Adrenal gland (tissue), 12 donors: ENCODE data around the gene NOP53. TPM values are rescaled to one million over a fixed set of nuclear protein-coding genes. Genes with fewer than 3 reads are reported as not detected.

Experiments
- DNase-seq, 7 donors: peaks; one replicate each; pipeline ENCODE4 v3.0.0-alpha.2; 2019 to 2020
- H3K27ac ChIP-seq, 5 donors: fragments of 200-600 bp; sonication (generic) in 4 of 5; 1 replicate in 3 of 5; 2 replicates in 2 of 5; pipeline versions ENCODE4 v1.5.1 to v1.8.0; 2016 to 2020; ENCODE audit warnings: mild to moderate bottlenecking in 1 of 5
- H3K27me3 ChIP-seq: fragments of 200-600 bp; 2 replicates; pipeline ENCODE4 v1.8.0; 2021
- H3K36me3 ChIP-seq, 2 donors: fragments of 200-600 bp; replicated peaks in 1 of 2; 1 replicate in 1 of 2; 2 replicates in 1 of 2; pipeline versions ENCODE4 v1.5.1 to v1.8.0; 2018 to 2022
- H3K4me1 ChIP-seq, 2 donors: fragments of 200-600 bp; replicated peaks in 1 of 2; 1 replicate in 1 of 2; 2 replicates in 1 of 2; pipeline versions ENCODE4 v1.5.1 to v1.8.0; 2018 to 2021
- H3K4me3 ChIP-seq, 4 donors: fragments of 200-600 bp; sonication (generic) in 3 of 4; one replicate each; pipeline ENCODE4 v1.5.1; 2016 to 2018
- H3K9me3 ChIP-seq, 3 donors: fragments of 200-600 bp; sonication (generic) in 1 of 3; replicated peaks in 1 of 3; 1 replicate in 2 of 3; 2 replicates in 1 of 3; pipeline versions ENCODE4 v1.5.1 to v1.8.0; 2016 to 2021
- POLR2A ChIP-seq, 2 donors: fragments of 450-650 bp; IDR thresholded peaks; one replicate each; pipeline ENCODE4 v1.6.1; 2017; ENCODE audit warnings: antibody characterized with exemption in 2 of 2, mild to moderate bottlenecking in 2 of 2, moderate library complexity in 1 of 2
- WGBS, 4 donors: extraction: QIAGEN DNeasy Blood & Tissue Kit in 2 of 4; methylation state at CpG; one replicate each; pipeline versions ENCODE4 v1.1.5 to v1.1.7; 2013 to 2017; 5-methylcytosine and 5-hydroxymethylcytosine counted together
- intact Hi-C, 2 donors: fragments of 100-400 bp; cut with DNase I; formaldehyde crosslinking; loops; one replicate each; pipeline versions ENCODE4 v1.14.1 to v1.15.0; 2022 to 2023
- polyA plus RNA-seq, 3 donors: library from polyadenylated mRNA; stranded (reverse); fragments of 200-250 nt in 2 of 3; fragments of 350-450 nt in 1 of 3; fragmentation: Illumina TruSeq in 1 of 3; extraction: RNeasy Lipid Tissue Mini Kit (QIAGEN cat#74804) in 1 of 3; gene quantifications; one replicate each; pipeline ENCODE4 v1.2.3, GENCODE V29; 2013 to 2014
- small RNA-seq, 2 donors: library from RNA; depleted of rRNA; stranded (forward); fragments of <200 nt; gene quantifications; one replicate each; pipeline ENCODE3, GENCODE V24; 2016
- total RNA-seq, 9 donors: library from RNA; depleted of rRNA in 4 of 9; stranded (reverse); fragments of >200 nt in 4 of 9; fragments of 120-200 nt in 1 of 9; fragmentation: NEBNext Ultra II Directional in 1 of 9; extraction: Animal tissue kit (Norgen Biotek cat#: 25700) in 1 of 9; gene quantifications; one replicate each; pipeline versions ENCODE4 v1.1.0 to v1.2.4, GENCODE V29; 2013 to 2023
- TF ChIP-seq, protein P1 (sequence below), 6 experiments: fragments of 450-650 bp in 4 of 6; fragments of 200-600 bp in 2 of 6; sonication (generic) in 1 of 6; IDR thresholded peaks; 1 replicate in 5 of 6; 2 replicates in 1 of 6; pipeline versions ENCODE4 v1.5.1 to v1.8.0; 2016 to 2021; ENCODE audit warnings: antibody characterized with exemption in 6 of 6, mild to moderate bottlenecking in 2 of 6, moderate library complexity in 1 of 6
- donor health status: healthy with polysubstance abuse.
- donor health status: Bipolar disorder and iron deficiency.
- donor health status: DM: yes; HTN: yes; CAD: no.
- donor health status: DM: no; HTN: no; CAD: no.
- donor health status: DM: no; HTN: no; CAD: no.
- donor health status: DM: yes; HTN: yes; CAD: no.

The NOP53 gene
- total and polyA plus RNA-seq, 12 donors, result 118 to 420 (median 325) TPM

DNA sequence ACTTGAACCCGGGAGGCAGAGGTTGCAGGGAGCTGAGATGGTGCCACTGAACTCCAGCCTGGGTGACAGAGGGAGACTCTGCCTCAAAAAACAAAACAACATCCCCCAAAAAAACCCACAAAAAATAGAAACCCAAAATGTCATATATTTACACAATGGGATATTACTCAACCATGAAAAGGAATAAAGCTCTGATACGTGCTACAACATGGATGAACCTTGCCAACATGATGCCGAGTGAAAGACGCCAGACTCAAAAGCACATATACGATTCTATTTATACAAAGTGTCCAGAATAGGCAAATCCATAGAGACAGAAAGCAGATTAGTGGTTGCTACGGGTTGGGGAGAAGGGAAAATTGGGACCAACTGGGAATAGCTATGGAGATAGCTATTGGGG is 61.1 kb downstream of the NOP53 start:
- TF ChIP-seq POLR2A (IDR thresholded peaks at IDR 0.05), result no peak
- TF ChIP-seq, protein P1, sequence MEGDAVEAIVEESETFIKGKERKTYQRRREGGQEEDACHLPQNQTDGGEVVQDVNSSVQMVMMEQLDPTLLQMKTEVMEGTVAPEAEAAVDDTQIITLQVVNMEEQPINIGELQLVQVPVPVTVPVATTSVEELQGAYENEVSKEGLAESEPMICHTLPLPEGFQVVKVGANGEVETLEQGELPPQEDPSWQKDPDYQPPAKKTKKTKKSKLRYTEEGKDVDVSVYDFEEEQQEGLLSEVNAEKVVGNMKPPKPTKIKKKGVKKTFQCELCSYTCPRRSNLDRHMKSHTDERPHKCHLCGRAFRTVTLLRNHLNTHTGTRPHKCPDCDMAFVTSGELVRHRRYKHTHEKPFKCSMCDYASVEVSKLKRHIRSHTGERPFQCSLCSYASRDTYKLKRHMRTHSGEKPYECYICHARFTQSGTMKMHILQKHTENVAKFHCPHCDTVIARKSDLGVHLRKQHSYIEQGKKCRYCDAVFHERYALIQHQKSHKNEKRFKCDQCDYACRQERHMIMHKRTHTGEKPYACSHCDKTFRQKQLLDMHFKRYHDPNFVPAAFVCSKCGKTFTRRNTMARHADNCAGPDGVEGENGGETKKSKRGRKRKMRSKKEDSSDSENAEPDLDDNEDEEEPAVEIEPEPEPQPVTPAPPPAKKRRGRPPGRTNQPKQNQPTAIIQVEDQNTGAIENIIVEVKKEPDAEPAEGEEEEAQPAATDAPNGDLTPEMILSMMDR (IDR thresholded peaks at IDR 0.05), result no peak
- Histone ChIP-seq H3K36me3 (no peaks in the 10 kb centered on the region), H3K4me3 (no peak overlapping the region), H3K4me1 (no peaks in the 10 kb centered on the region), H3K27me3 (no peaks in the 10 kb centered on the region), H3K27ac (no peak overlapping the region), H3K9me3 (no peaks in the 10 kb centered on the region)
- no peak for DNase-seq
- intact Hi-C loops, result no loop called here
- WGBS, 4 donors, result 82 to 89% (median 84%) methylated on average over 6 of the region's 6 CpGs

Small RNAs within 50 kb of the gene (small RNA-seq; reads per million reads assigned to genes)
- gene AC008745.1 (0 reads per million in 2 donors), gene SNORD23 (0 reads per million in 2 donors)

Other genes starting within 250 kb of the NOP53 start
- gene NAPA, start 230.5 kb upstream of the NOP53 start, total RNA-seq, result 100 to 1,000 TPM; 122 to 481 (median 265) TPM
- 100 to 1,000 TPM; 200 to 283 (median 244) TPM for gene NAPA, start 230.5 kb upstream of the NOP53 start, polyA plus RNA-seq
- gene ZNF541, start 172.4 kb upstream of the NOP53 start, total RNA-seq, result 10 to 100 TPM in 3 of 9 donors, 1 to 10 TPM in 4, under 1 TPM in 2; 0.18 to 14.0 (median 4.0) TPM
- gene ZNF541, start 172.4 kb upstream of the NOP53 start, polyA plus RNA-seq, result 10 to 100 TPM in 2 of 3 donors, under 1 TPM in 1; 0.18 to 14.5 (median 11.6) TPM
- 10 to 100 TPM in 4 of 9 donors, 1 to 10 TPM in 5; 1.8 to 16.8 (median 6.7) TPM for gene BICRA, start 136.4 kb upstream of the NOP53 start, total RNA-seq
- gene BICRA, start 136.4 kb upstream of the NOP53 start, polyA plus RNA-seq, result 10 to 100 TPM in 2 of 3 donors, 1 to 10 TPM in 1; 4.3 to 24.6 (median 14.5) TPM
- 100 to 1,000 TPM in 6 of 9 donors, 10 to 100 TPM in 2, 1 to 10 TPM in 1; 5.8 to 170 (median 120) TPM for gene EHD2, start 32.1 kb upstream of the NOP53 start, total RNA-seq
- gene EHD2, start 32.1 kb upstream of the NOP53 start, polyA plus RNA-seq, result 100 to 1,000 TPM in 1 of 3 donors, 10 to 100 TPM in 2; 34.1 to 101 (median 73.4) TPM
- 100 to 1,000 TPM; 102 to 479 (median 163) TPM for gene SELENOW, start 33.2 kb downstream of the NOP53 start, total RNA-seq
- gene SELENOW, start 33.2 kb downstream of the NOP53 start, polyA plus RNA-seq, result 100 to 1,000 TPM; 106 to 325 (median 260) TPM
- gene TPRX1, start 59.0 kb downstream of the NOP53 start, total RNA-seq, result not detected
- not detected for gene TPRX1, start 59.0 kb downstream of the NOP53 start, polyA plus RNA-seq
- gene CRX, start 76.4 kb downstream of the NOP53 start, total RNA-seq, result not detected
- under 1 TPM in 1 of 3 donors, not detected in 2; 0.32 TPM for gene CRX, start 76.4 kb downstream of the NOP53 start, polyA plus RNA-seq
- gene TPRX2, start 113.7 kb downstream of the NOP53 start, total RNA-seq, result not detected
- not detected for gene TPRX2, start 113.7 kb downstream of the NOP53 start, polyA plus RNA-seq
- 1,000 to 10,000 TPM in 1 of 9 donors, 100 to 1,000 TPM in 8; 124 to 5,138 (median 251) TPM for gene SULT2A1, start 140.8 kb downstream of the NOP53 start, total RNA-seq
- 100 to 1,000 TPM; 152 to 234 (median 221) TPM for gene SULT2A1, start 140.8 kb downstream of the NOP53 start, polyA plus RNA-seq
- gene BSPH1, start 246.6 kb downstream of the NOP53 start, total RNA-seq, result not detected
- gene BSPH1, start 246.6 kb downstream of the NOP53 start, polyA plus RNA-seq, result not detected
- 1 to 10 TPM in 1 of 9 donors, under 1 TPM in 1, not detected in 7; 0.11 to 4.3 TPM for gene ELSPBP1, start 249.1 kb downstream of the NOP53 start, total RNA-seq
- gene ELSPBP1, start 249.1 kb downstream of the NOP53 start, polyA plus RNA-seq, result not detected